ENCODE data around the gene C17orf113.

The C17orf113 gene

GRCh38 chr17:42027590-42027889 lies 22.9 kb downstream of the C17orf113 start:
- no peak for TF ChIP-seq ZFX (IDR thresholded peaks at IDR 0.05; ENCODE audit: borderline replicate concordance)
- no peak for TF ChIP-seq CTCF (IDR thresholded peaks at IDR 0.05)
- H3K27ac ChIP-seq = no peak overlapping the region

- H3K27ac ChIP-seq = no peak overlapping the region
- TF ChIP-seq CTCF (IDR thresholded peaks at IDR 0.05) (no peak), ZFX (IDR thresholded peaks at IDR 0.05; ENCODE audit: borderline replicate concordance) (no peak)
These were observed 23.4 kb downstream of the C17orf113 start for GRCh38 chr17:42026857-42027589.

GRCh38 chr17:42025936-42026335 lies 24.5 kb downstream of the C17orf113 start:
- H3K27ac ChIP-seq = no peak overlapping the region
- TF ChIP-seq ZFX (IDR thresholded peaks at IDR 0.05; ENCODE audit: borderline replicate concordance) (no peak), CTCF (IDR thresholded peaks at IDR 0.05) (no peak)

- H3K27ac ChIP-seq = peak overlapping the region; percentile 32; the same call in 1 of the 2 replicates
- TF ChIP-seq ZFX (IDR thresholded peaks at IDR 0.05; ENCODE audit: borderline replicate concordance) (no peak), CTCF (IDR thresholded peaks at IDR 0.05) (peak; percentile 66)
These were observed 25.2 kb downstream of the C17orf113 start for GRCh38 chr17:42025191-42025579.

GRCh38 chr17:42023524-42024349 lies 26.7 kb downstream of the C17orf113 start:
- peak overlapping the region; percentile 32; the same call in 1 of the 2 replicates for H3K27ac ChIP-seq
- TF ChIP-seq CTCF (IDR thresholded peaks at IDR 0.05) = no peak
- no peak for TF ChIP-seq ZFX (IDR thresholded peaks at IDR 0.05; ENCODE audit: borderline replicate concordance)

- peak overlapping the region; percentile 58 for H3K27ac ChIP-seq
These were observed 29.6 kb downstream of the C17orf113 start for GRCh38 chr17:42020845-42021244.

GRCh38 chr17:42019509-42020404 lies 30.6 kb downstream of the C17orf113 start, which contains the start of gene NKIRAS2:
TSS of gene NKIRAS2 (plus strand) at chr17:42020090. CDS start at chr17:42021578, 1,488 bp downstream.
- H3K27ac ChIP-seq = peak within 1 kb of the TSS; percentile 58
- TF ChIP-seq CTCF (IDR thresholded peaks at IDR 0.05) = peak; percentile 95
- TF ChIP-seq ZFX (IDR thresholded peaks at IDR 0.05; ENCODE audit: borderline replicate concordance) = no peak

All from 22Rv1 (cell line).